RWPE2 (cell line): ENCODE data around the gene OAS3.
A peak's percentile ranks its signal among the peaks of the same experiment; 100 is the strongest.

ENCODE experiments used
- ATAC-seq: fragments of 200-7000 bp; cut with Tn5 transposase; 3 replicates; pipeline ENCODE4 v1.9.1; 2021; ENCODE audit warnings: low read depth
- DNase-seq: peaks from one replicate; pipeline ENCODE4 v3.0.0-alpha.2; 2020; ENCODE audit warnings: low spot score
- H3K27ac ChIP-seq: fragments of 450-650 bp; 2 replicates; pipeline ENCODE4 v1.5.1; 2017; ENCODE audit warnings: mild to moderate bottlenecking; ENCODE audit not compliant: poor library complexity, severe bottlenecking
- H3K27me3 ChIP-seq: fragments of 250-450 bp; sonication (Bioruptor Pico); 2 replicates; pipeline ENCODE4 v1.5.1; 2021; ENCODE audit warnings: mild to moderate bottlenecking, moderate library complexity; ENCODE audit not compliant: insufficient read depth, poor library complexity, severe bottlenecking
- H3K36me3 ChIP-seq: fragments of 250-450 bp; sonication (Bioruptor Pico); 2 replicates; pipeline ENCODE4 v1.5.1; 2020; ENCODE audit warnings: low read depth, mild to moderate bottlenecking, moderate library complexity
- H3K4me1 ChIP-seq: fragments of 250-450 bp; sonication (Bioruptor Pico); 2 replicates; pipeline ENCODE4 v1.5.1; 2021; ENCODE audit warnings: mild to moderate bottlenecking, moderate library complexity; ENCODE audit not compliant: insufficient read depth, poor library complexity, severe bottlenecking
- H3K4me3 ChIP-seq: fragments of 250-450 bp; sonication (Bioruptor Pico); 2 replicates; pipeline ENCODE4 v1.5.1; 2021; ENCODE audit warnings: mild to moderate bottlenecking, moderate library complexity; ENCODE audit not compliant: severe bottlenecking
- H3K9me3 ChIP-seq: fragments of 250-450 bp; sonication (Bioruptor Pico); 2 replicates; pipeline ENCODE4 v1.5.1; 2021; ENCODE audit warnings: mild to moderate bottlenecking, moderate library complexity; ENCODE audit not compliant: severe bottlenecking
- TF ChIP-seq, protein P1 (sequence below): fragments of 450-650 bp; IDR thresholded peaks from one replicate; pipeline ENCODE4 v1.5.1; 2017; ENCODE audit warnings: mild to moderate bottlenecking, moderate library complexity; ENCODE audit not compliant: poor library complexity, severe bottlenecking

Gene OAS3

DNA sequence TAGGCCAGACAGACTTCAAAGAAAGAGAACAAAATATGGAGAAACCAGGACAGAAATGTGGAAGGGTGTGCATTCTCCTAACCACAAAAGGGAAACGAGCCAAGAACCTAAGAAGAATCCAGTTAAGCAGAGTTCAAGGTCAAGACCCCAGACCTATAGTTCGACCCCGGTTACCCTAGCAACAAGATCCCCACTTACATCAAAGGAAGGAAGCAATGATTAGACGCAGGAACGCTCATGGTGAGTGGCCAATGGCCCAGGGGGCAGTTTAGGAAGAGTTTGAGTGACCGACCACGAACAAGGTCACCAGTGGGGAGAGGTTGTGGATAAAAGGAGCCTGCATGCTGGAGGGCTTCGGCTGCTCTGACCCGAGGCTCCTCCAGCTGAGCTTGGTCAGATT, 76.3 kb downstream of the OAS3 start:
- Histone ChIP-seq H3K27me3 (no peaks in the 10 kb centered on the region), H3K27ac (no peak overlapping the region), H3K36me3 (no peaks in the 10 kb centered on the region), H3K4me3 (no peak overlapping the region), H3K4me1 (peaks cover 8% of the 10 kb centered on the region), H3K9me3 (peaks cover 7% of the 10 kb centered on the region)
- TF ChIP-seq, protein P1, sequence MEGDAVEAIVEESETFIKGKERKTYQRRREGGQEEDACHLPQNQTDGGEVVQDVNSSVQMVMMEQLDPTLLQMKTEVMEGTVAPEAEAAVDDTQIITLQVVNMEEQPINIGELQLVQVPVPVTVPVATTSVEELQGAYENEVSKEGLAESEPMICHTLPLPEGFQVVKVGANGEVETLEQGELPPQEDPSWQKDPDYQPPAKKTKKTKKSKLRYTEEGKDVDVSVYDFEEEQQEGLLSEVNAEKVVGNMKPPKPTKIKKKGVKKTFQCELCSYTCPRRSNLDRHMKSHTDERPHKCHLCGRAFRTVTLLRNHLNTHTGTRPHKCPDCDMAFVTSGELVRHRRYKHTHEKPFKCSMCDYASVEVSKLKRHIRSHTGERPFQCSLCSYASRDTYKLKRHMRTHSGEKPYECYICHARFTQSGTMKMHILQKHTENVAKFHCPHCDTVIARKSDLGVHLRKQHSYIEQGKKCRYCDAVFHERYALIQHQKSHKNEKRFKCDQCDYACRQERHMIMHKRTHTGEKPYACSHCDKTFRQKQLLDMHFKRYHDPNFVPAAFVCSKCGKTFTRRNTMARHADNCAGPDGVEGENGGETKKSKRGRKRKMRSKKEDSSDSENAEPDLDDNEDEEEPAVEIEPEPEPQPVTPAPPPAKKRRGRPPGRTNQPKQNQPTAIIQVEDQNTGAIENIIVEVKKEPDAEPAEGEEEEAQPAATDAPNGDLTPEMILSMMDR = no peak
- no peak for ATAC-seq
- no peak for DNase-seq

- H3K4me3 ChIP-seq = no peak overlapping the region
- peaks cover 16% of the 10 kb centered on the region for H3K4me1 ChIP-seq
- no peak for ATAC-seq
- H3K9me3 ChIP-seq = no peaks in the 10 kb centered on the region
- H3K36me3 ChIP-seq = no peaks in the 10 kb centered on the region
- TF ChIP-seq, protein P1 = no peak
- no peaks in the 10 kb centered on the region for H3K27me3 ChIP-seq
- no peak for DNase-seq
- no peak overlapping the region for H3K27ac ChIP-seq
Observed at GRCh38 chr12:113016796-113017195, 78.5 kb downstream of the OAS3 start.

DNA sequence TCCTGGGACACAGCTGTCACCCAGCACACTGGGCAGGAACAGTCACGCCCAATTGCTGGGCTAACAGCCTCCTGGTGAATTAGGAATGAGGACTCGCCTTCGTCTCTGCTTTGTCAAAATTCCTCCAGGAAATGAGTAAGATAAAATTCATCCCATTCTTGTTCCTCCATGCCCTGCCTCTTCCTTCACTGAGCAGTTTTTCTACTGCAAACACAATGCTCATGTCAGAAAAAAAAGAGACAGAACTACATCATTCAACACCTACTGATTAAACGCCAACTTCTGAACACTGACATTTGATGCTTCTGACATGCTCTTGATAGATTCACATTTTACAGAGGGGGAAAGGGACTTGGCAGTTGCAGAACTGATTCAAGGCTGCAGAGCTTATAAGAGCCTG, 80.8 kb downstream of the OAS3 start:
- H3K4me1 ChIP-seq = peaks cover 16% of the 10 kb centered on the region
- H3K9me3 ChIP-seq = no peaks in the 10 kb centered on the region
- TF ChIP-seq, protein P1 = no peak
- no peaks in the 10 kb centered on the region for H3K36me3 ChIP-seq
- peak; percentile 90 for ATAC-seq
- no peak overlapping the region for H3K4me3 ChIP-seq
- no peak for DNase-seq
- no peaks in the 10 kb centered on the region for H3K27me3 ChIP-seq
- peak overlapping the region; percentile 93 for H3K27ac ChIP-seq

DNA sequence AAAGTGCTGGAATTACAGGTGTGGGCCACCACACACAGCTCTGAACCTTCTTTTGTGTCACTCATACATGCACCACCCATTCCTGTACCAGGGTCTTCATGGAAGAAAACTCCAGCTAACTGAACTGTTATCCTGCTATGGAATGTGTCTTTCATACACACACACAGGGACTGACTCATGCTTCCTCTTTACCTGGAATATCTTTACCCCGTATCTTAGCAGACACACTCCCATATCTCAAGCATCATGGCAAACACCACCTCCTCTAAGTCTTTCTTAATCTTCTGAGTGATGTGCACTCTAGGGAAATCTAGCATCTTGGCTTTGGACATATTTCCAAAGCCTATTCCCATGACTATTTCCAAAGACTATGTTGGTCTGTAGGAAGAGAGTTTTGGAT, 83.2 kb downstream of the OAS3 start:
- DNase-seq (no peak), ATAC-seq (peak; percentile 60; the same call in 2 of the 3 replicates)
- Histone ChIP-seq H3K4me3 (no peak overlapping the region), H3K27me3 (no peaks in the 10 kb centered on the region), H3K9me3 (no peaks in the 10 kb centered on the region), H3K36me3 (no peaks in the 10 kb centered on the region), H3K4me1 (peaks cover 16% of the 10 kb centered on the region), H3K27ac (peak overlapping the region; percentile 93)
- TF ChIP-seq, protein P1 = no peak
